NCI-H748 (cell line): ENCODE data around the gene BTBD19.

Experiments used
- DNase-seq: peaks from one replicate; lab custom pipeline; 2025; ENCODE audit not compliant: unreplicated experiment; lab: John Stamatoyannopoulos, UW

The BTBD19 gene

DNA sequence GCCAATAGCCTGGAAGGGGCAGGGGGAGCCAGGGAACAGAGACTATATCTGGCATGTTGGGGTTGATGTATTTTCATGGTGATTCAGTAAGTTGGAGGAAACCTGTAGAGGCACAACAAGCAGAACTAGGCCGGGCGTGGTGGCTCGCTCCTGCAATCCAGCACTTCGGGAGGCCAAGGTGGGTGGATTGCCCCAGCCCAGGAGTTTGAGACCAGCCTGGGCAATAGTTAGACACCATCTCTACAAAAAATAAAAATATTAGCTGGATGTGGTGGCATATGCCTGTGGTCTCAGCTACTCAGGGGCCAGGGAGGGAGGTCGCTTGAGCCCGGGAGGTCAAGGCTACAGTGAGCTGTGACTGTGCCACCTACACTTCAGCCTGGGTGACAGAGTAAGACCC, 44.9 kb downstream of the BTBD19 start:
- no peak for DNase-seq

DNA sequence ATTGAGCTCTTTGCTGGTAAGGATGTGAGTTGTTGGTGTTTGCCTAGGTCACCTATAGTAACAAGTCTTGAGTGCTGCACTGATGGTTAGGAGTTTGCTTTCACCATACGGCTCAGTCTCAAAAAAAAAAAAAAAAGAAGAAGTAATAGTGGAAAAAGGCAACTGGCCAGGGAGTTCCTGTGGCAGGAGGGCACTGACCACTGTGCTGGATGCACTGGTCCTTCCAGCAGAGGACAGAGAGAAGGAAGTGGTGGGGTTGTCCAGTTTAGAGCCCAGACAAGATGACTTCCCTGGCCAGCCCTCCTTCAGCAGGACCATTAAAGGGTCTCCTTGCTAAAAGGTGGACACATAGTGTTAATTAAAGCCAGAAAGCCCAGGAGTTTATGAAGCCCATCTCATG, 46.6 kb downstream of the BTBD19 start:
- DNase-seq = no peak

GRCh38 chr1:44855742-44856141, 47.4 kb downstream of the BTBD19 start:
- no peak for DNase-seq

DNA sequence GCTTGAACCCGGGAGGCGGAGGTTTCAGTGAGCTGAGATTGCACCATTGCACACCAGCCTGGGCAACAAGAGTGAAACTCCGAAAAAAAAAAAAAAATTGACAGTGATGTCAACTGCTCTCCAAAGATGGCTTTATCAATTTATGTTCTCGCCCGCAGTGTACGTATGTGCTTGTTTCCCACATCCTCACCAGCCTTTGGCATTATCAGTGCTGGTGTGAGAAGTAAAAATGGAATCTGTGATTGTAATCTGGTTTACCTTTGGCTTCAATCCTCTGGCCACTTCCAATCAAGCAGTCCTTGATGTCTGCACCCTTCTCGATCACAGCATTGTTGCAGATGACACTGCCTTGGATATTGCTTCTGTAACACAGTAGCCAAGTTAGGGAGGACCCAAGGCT, 49.1 kb downstream of the BTBD19 start:
- no peak for DNase-seq

DNA sequence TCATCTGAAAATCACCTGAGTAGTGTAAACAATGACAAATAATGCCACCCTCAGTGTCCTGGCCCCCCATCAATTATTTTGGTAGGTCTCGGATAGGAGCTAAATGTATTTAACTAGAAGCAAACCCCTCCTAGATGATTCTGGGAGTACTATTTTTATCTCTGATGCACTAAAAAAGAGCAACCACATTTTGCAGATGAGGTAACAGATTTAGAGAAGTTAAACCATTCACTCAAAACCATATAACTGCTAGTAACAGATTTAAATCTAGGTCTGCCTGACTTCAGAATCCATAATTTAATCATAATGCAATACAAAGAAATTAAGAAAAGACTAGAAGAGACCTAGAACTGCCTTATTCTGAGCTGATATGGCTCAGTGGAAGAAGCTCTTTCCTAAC, 52.0 kb downstream of the BTBD19 start:
- DNase-seq = no peak

- DNase-seq = no peak
Measured at GRCh38 chr1:44860891-44861425, 52.6 kb downstream of the BTBD19 start.

- DNase-seq = no peak
Measured at GRCh38 chr1:44862829-44863401, 54.6 kb downstream of the BTBD19 start.
